ENCODE measurements around the gene FHOD3. TPM values are rescaled to one million over a fixed set of nuclear protein-coding genes. Genes with fewer than 3 reads are reported as not detected.

Gene FHOD3
- total and polyA plus RNA-seq, 9 of the 15 experiments (the other 6 are each of a cell fraction or from before 2014, with no cell fraction given) = 0.11 TPM; not detected in 8

GRCh38 chr18:36732264-36732663, 434.8 kb downstream of the FHOD3 start (continued):
- TF ChIP-seq, protein P1, sequence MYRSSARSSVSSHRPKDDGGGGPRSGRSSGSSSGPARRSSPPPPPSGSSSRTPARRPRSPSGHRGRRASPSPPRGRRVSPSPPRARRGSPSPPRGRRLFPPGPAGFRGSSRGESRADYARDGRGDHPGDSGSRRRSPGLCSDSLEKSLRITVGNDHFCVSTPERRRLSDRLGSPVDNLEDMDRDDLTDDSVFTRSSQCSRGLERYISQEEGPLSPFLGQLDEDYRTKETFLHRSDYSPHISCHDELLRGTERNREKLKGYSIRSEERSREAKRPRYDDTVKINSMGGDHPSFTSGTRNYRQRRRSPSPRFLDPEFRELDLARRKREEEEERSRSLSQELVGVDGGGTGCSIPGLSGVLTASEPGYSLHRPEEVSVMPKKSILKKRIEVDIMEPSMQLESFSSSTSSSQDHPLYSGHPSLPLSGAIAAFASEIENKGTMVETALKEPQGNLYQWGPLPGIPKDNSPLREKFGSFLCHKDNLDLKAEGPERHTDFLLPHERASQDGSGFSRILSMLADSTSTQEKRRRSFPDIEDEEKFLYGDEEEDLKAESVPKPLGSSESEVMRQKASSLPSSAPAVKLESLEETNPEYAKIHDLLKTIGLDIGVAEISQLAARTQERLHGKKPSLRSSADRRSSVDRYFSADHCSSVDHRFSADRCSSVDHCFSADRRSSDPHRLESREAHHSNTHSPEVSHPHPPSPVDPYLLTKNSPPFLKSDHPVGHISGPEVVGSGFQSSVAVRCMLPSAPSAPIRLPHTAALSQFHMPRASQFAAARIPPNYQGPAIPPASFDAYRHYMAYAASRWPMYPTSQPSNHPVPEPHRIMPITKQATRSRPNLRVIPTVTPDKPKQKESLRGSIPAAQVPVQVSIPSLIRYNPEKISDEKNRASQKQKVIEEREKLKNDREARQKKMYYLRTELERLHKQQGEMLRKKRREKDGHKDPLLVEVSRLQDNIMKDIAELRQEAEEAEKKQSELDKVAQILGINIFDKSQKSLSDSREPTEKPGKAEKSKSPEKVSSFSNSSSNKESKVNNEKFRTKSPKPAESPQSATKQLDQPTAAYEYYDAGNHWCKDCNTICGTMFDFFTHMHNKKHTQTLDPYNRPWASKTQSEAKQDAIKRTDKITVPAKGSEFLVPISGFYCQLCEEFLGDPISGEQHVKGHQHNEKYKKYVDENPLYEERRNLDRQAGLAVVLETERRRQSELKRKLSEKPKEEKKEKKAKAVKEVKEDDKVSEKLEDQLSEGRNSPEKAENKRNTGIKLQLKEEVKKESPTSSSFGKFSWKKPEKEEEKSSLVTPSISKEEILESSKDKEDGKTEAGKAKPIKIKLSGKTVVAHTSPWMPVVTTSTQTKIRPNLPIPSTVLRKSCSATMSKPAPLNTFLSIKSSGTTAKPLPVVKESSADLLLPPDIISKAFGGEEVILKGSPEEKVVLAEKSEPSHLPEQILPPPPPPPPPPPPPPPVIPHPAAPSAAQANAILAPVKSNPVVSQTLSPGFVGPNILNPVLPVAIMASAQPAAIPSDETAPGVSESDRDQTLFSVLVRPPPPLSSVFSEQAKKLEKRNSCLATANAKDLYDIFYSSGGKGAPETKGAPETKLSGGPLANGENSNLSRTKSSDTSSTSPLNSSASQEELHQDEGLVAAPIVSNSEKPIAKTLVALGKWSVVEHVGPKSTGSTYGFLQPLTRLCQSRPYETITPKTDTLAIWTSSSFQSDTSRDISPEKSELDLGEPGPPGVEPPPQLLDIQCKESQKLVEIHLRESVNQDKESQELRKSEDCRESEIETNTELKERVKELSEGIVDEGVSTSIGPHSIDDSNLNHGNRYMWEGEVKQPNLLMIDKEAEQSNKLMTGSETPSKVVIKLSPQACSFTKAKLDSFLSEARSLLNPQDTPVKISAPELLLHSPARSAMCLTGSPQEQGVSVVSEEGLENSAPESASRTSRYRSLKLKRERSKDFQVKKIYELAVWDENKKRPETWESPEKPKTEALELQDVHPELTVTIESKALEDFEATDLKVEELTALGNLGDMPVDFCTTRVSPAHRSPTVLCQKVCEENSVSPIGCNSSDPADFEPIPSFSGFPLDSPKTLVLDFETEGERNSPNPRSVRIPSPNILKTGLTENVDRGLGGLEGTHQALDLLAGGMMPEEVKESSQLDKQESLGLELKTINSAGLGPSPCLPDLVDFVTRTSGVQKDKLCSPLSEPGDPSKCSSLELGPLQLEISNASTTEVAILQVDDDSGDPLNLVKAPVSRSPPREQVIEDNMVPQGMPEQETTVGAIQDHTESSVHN (IDR thresholded peaks at IDR 0.05; ENCODE audit: borderline replicate concordance in 1 of 2, low read depth in 1 of 2) = no peak
- TF ChIP-seq ZNF717 (CRISPR knock-in tag; IDR thresholded peaks at IDR 0.05) (no peak), SMAD3 (CRISPR knock-in tag; conservative IDR thresholded peaks at IDR 0.05) (no peak)
- TF ChIP-seq, protein P2, sequence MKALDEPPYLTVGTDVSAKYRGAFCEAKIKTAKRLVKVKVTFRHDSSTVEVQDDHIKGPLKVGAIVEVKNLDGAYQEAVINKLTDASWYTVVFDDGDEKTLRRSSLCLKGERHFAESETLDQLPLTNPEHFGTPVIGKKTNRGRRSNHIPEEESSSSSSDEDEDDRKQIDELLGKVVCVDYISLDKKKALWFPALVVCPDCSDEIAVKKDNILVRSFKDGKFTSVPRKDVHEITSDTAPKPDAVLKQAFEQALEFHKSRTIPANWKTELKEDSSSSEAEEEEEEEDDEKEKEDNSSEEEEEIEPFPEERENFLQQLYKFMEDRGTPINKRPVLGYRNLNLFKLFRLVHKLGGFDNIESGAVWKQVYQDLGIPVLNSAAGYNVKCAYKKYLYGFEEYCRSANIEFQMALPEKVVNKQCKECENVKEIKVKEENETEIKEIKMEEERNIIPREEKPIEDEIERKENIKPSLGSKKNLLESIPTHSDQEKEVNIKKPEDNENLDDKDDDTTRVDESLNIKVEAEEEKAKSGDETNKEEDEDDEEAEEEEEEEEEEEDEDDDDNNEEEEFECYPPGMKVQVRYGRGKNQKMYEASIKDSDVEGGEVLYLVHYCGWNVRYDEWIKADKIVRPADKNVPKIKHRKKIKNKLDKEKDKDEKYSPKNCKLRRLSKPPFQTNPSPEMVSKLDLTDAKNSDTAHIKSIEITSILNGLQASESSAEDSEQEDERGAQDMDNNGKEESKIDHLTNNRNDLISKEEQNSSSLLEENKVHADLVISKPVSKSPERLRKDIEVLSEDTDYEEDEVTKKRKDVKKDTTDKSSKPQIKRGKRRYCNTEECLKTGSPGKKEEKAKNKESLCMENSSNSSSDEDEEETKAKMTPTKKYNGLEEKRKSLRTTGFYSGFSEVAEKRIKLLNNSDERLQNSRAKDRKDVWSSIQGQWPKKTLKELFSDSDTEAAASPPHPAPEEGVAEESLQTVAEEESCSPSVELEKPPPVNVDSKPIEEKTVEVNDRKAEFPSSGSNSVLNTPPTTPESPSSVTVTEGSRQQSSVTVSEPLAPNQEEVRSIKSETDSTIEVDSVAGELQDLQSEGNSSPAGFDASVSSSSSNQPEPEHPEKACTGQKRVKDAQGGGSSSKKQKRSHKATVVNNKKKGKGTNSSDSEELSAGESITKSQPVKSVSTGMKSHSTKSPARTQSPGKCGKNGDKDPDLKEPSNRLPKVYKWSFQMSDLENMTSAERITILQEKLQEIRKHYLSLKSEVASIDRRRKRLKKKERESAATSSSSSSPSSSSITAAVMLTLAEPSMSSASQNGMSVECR (CRISPR knock-in tag; IDR thresholded peaks at IDR 0.05) = no peak

Measured in K562 (cell line).